PC-9 (cell line): ENCODE results near the gene GIMAP2.

Source experiments
- CTCF ChIP-seq: fragments of 200-600 bp; sonication (generic); conservative IDR thresholded peaks from 2 replicates; pipeline ENCODE4 v1.6.1; 2017; ENCODE audit warnings: mixed run types, antibody characterized with exemption, mild to moderate bottlenecking, moderate library complexity
- EZH2 ChIP-seq: fragments of 200-600 bp; sonication (generic); IDR thresholded peaks from 2 replicates; pipeline ENCODE4 v1.8.0; 2017; ENCODE audit warnings: antibody characterized with exemption, low read depth

- TF ChIP-seq CTCF (no peak), EZH2 (no peak)
Observed at GRCh38 chr7:150668472-150668911, 17.0 kb upstream of the GIMAP2 start.
